ENCODE measurements around the gene EDA.

DNA sequence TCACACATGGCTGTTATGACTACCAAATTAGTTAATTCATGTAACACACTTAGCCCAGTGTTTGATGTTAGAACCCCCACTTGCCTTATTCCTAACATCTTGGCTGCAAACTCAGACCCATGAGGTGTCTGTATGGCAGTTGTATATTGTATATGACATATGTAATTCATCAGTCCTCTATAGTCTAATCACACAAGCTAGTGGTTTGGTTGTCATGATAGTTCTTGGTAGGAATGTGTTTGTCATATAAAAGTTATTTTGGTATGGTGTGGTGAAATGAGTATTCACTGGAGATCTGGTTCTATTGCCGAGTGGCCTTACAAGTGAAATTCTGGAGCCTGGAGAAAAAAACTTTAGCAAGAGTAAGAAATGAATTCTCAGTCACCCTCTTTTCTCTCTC, 284.6 kb downstream of the EDA start:
- TF ChIP-seq SIX5 (IDR thresholded peaks at IDR 0.05; ENCODE audit: low read depth, low read length, severe bottlenecking) (no peak), ZNF274 (IDR thresholded peaks at IDR 0.05; ENCODE audit: insufficient read depth, insufficient read length) (no peak), CBX5 (IDR thresholded peaks at IDR 0.05; ENCODE audit: low read depth) (no peak), SP1 (IDR thresholded peaks at IDR 0.05; ENCODE audit: low read depth, low read length) (no peak), TCF12 (IDR thresholded peaks at IDR 0.05; ENCODE audit: low read depth, low read length) (no peak), TCF7 (IDR thresholded peaks at IDR 0.05; ENCODE audit: borderline replicate concordance) (no peak), POLR2AphosphoS5 (IDR thresholded peaks at IDR 0.05; ENCODE audit: low read length) (no peak), POLR2A (IDR thresholded peaks at IDR 0.05; ENCODE audit: low read depth, low read length) (no peak), RFX5 (IDR thresholded peaks at IDR 0.05; ENCODE audit: low read depth, low read length) (no peak), ESRRA (IDR thresholded peaks at IDR 0.05; ENCODE audit: low read length) (no peak)
- TF ChIP-seq, protein P1, sequence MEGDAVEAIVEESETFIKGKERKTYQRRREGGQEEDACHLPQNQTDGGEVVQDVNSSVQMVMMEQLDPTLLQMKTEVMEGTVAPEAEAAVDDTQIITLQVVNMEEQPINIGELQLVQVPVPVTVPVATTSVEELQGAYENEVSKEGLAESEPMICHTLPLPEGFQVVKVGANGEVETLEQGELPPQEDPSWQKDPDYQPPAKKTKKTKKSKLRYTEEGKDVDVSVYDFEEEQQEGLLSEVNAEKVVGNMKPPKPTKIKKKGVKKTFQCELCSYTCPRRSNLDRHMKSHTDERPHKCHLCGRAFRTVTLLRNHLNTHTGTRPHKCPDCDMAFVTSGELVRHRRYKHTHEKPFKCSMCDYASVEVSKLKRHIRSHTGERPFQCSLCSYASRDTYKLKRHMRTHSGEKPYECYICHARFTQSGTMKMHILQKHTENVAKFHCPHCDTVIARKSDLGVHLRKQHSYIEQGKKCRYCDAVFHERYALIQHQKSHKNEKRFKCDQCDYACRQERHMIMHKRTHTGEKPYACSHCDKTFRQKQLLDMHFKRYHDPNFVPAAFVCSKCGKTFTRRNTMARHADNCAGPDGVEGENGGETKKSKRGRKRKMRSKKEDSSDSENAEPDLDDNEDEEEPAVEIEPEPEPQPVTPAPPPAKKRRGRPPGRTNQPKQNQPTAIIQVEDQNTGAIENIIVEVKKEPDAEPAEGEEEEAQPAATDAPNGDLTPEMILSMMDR (IDR thresholded peaks at IDR 0.05 in 2 of 3, conservative IDR thresholded peaks at IDR 0.05 in 1 of 3; ENCODE audit: control insufficient read depth in 2 of 3, extremely low read depth in 1 of 3, insufficient read depth in 1 of 3, low read depth in 3 of 3, low read length in 3 of 3), result no peak
- TF ChIP-seq, protein P2, sequence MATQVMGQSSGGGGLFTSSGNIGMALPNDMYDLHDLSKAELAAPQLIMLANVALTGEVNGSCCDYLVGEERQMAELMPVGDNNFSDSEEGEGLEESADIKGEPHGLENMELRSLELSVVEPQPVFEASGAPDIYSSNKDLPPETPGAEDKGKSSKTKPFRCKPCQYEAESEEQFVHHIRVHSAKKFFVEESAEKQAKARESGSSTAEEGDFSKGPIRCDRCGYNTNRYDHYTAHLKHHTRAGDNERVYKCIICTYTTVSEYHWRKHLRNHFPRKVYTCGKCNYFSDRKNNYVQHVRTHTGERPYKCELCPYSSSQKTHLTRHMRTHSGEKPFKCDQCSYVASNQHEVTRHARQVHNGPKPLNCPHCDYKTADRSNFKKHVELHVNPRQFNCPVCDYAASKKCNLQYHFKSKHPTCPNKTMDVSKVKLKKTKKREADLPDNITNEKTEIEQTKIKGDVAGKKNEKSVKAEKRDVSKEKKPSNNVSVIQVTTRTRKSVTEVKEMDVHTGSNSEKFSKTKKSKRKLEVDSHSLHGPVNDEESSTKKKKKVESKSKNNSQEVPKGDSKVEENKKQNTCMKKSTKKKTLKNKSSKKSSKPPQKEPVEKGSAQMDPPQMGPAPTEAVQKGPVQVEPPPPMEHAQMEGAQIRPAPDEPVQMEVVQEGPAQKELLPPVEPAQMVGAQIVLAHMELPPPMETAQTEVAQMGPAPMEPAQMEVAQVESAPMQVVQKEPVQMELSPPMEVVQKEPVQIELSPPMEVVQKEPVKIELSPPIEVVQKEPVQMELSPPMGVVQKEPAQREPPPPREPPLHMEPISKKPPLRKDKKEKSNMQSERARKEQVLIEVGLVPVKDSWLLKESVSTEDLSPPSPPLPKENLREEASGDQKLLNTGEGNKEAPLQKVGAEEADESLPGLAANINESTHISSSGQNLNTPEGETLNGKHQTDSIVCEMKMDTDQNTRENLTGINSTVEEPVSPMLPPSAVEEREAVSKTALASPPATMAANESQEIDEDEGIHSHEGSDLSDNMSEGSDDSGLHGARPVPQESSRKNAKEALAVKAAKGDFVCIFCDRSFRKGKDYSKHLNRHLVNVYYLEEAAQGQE (IDR thresholded peaks at IDR 0.05; ENCODE audit: low read depth, low read length), result no peak
- TF ChIP-seq, protein P3, sequence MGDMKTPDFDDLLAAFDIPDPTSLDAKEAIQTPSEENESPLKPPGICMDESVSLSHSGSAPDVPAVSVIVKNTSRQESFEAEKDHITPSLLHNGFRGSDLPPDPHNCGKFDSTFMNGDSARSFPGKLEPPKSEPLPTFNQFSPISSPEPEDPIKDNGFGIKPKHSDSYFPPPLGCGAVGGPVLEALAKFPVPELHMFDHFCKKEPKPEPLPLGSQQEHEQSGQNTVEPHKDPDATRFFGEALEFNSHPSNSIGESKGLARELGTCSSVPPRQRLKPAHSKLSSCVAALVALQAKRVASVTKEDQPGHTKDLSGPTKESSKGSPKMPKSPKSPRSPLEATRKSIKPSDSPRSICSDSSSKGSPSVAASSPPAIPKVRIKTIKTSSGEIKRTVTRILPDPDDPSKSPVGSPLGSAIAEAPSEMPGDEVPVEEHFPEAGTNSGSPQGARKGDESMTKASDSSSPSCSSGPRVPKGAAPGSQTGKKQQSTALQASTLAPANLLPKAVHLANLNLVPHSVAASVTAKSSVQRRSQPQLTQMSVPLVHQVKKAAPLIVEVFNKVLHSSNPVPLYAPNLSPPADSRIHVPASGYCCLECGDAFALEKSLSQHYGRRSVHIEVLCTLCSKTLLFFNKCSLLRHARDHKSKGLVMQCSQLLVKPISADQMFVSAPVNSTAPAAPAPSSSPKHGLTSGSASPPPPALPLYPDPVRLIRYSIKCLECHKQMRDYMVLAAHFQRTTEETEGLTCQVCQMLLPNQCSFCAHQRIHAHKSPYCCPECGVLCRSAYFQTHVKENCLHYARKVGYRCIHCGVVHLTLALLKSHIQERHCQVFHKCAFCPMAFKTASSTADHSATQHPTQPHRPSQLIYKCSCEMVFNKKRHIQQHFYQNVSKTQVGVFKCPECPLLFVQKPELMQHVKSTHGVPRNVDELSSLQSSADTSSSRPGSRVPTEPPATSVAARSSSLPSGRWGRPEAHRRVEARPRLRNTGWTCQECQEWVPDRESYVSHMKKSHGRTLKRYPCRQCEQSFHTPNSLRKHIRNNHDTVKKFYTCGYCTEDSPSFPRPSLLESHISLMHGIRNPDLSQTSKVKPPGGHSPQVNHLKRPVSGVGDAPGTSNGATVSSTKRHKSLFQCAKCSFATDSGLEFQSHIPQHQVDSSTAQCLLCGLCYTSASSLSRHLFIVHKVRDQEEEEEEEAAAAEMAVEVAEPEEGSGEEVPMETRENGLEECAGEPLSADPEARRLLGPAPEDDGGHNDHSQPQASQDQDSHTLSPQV (IDR thresholded peaks at IDR 0.05), result no peak
- TF ChIP-seq, protein P4, sequence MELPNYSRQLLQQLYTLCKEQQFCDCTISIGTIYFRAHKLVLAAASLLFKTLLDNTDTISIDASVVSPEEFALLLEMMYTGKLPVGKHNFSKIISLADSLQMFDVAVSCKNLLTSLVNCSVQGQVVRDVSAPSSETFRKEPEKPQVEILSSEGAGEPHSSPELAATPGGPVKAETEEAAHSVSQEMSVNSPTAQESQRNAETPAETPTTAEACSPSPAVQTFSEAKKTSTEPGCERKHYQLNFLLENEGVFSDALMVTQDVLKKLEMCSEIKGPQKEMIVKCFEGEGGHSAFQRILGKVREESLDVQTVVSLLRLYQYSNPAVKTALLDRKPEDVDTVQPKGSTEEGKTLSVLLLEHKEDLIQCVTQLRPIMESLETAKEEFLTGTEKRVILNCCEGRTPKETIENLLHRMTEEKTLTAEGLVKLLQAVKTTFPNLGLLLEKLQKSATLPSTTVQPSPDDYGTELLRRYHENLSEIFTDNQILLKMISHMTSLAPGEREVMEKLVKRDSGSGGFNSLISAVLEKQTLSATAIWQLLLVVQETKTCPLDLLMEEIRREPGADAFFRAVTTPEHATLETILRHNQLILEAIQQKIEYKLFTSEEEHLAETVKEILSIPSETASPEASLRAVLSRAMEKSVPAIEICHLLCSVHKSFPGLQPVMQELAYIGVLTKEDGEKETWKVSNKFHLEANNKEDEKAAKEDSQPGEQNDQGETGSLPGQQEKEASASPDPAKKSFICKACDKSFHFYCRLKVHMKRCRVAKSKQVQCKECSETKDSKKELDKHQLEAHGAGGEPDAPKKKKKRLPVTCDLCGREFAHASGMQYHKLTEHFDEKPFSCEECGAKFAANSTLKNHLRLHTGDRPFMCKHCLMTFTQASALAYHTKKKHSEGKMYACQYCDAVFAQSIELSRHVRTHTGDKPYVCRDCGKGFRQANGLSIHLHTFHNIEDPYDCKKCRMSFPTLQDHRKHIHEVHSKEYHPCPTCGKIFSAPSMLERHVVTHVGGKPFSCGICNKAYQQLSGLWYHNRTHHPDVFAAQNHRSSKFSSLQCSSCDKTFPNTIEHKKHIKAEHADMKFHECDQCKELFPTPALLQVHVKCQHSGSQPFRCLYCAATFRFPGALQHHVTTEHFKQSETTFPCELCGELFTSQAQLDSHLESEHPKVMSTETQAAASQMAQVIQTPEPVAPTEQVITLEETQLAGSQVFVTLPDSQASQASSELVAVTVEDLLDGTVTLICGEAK (IDR thresholded peaks at IDR 0.05; ENCODE audit: borderline replicate concordance), result no peak
